Epithelial cell of prostate (primary cell): ENCODE data around the gene SELENOO.
"Not testable (repeated sequence)": the region's sequence is repeated elsewhere in the genome, so short reads cannot be mapped to it uniquely, and the experiment has no call there.

ENCODE experiments used
- DNase-seq: peaks from one replicate; pipeline ENCODE4 v3.0.0-alpha.2; 2011; ENCODE audit warnings: low read depth, low spot score
- H3K27ac ChIP-seq: fragments of 450-650 bp; 2 replicates; pipeline ENCODE4 v1.5.1; 2017; ENCODE audit warnings: mild to moderate bottlenecking

SELENOO gene

GRCh38 chr22:50197856-50198623 lies 2.8 kb upstream of the SELENOO start:
- no peak overlapping the region for H3K27ac ChIP-seq
- no peak for DNase-seq

DNA sequence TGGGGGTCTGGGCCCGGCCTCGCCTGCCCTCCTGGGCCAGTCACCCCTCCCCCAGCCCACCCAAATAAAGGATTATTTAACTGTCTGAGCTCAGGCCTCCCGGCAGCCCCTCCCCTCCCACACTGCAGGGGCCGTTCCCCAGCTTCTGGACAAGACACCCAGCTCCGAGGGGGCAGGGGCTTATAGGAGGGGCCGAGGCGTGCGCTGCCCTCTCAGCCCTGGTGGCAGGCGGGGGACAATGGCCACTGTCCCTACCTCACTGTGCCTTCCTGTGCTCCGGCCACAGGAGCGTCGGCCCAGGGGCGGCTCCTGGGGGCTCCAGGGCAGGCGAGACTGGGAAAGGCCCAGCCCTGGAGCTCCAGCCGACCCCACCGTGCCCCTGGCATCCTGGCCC lies 2.2 kb upstream of the SELENOO start:
- no peak for DNase-seq
- no peak overlapping the region for H3K27ac ChIP-seq

DNA sequence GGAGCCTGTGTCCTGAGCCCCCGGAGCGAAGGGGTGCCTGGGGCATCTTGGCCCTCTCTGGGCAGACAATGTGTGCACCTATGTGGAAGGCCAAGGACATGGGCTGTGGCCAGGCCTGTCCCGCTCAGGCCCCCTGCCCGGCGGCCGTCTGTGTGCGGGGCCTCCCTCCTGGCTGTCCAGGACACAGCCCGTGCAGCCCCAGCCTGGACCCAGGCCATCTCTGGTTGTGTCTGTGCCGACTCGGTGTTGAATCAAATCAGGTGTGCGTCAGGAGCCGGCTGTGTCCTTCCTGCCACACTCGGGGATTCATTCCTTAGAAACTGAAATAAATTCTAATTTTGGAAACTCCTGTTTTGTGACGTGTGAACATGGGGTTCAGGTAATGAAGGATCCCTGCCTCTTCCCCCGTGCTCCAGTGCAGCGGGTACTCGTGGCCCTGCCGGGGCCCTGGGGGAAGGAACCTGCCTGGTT lies 1.5 kb upstream of the SELENOO start:
- DNase-seq, result no peak
- no peak overlapping the region for H3K27ac ChIP-seq

DNA sequence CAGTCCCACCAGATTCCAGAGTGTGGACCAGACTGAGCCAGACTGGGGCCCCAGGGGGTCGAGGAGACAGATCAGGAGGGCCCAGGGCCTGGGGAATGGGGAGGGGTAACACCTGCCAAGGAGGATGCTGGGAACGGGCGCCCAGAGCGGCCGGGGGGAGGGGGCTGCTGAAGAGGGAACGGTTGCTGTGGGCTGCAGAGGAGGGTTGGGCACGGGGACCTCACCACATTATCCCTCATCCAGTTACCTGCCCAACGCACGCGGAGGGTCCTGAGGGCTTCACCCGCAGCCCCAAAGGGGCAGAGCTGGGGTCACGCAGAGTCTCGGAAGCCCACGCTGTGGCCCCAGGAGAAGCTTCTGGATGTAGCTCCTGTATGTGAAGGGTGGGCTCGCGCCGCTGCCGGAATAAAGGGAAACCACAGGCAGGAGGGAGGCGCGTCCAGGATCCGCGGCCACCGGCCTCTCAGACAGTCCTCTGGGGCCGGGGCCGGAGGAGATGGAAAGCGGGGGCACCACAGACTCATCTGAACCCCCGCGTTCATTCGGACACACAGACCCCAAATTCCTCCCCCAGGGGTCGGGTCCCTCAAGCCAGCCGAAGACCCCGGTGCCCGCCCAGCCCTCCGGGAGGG lies 866 bp upstream of the SELENOO start:
- no peak for DNase-seq

GRCh38 chr22:50201191-50202129 lies 649 bp downstream of the SELENOO start:
- DNase-seq, result no peak
- H3K27ac ChIP-seq, result peak overlapping the region; percentile 45

More for the DNA sequence above, 866 bp upstream of the SELENOO start:
- peak overlapping the region; percentile 45 for H3K27ac ChIP-seq

- H3K27ac ChIP-seq, result no peak overlapping the region
- no peak for DNase-seq
Observed at GRCh38 chr22:50202130-50202666, 1.4 kb downstream of the SELENOO start.

DNA sequence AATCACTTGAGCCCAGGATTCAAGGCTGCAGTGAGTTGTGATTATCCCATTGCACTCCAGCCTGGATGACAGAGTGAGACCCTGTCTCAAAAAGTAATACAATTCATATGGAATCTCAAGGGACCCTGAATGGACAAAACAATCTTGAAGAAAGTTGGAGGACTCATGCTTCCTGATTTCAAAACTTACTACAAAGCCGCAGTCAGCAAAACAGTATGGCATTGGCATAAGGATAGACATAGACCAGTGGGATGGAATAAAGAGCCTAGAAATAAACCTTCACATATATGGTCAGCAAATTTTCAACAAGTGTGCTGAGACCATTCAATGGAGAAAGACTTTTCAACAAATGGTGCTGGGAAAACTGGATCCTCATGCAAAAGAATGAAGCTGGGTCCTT lies 2.5 kb downstream of the SELENOO start:
- DNase-seq, result no peak
- H3K27ac ChIP-seq, result no peak overlapping the region

- DNase-seq, result no peak
- no peak overlapping the region for H3K27ac ChIP-seq
Observed at GRCh38 chr22:50204571-50204970, 3.8 kb downstream of the SELENOO start.

- not testable (repeated sequence) for DNase-seq, H3K27ac ChIP-seq
Observed at GRCh38 chr22:50204998-50205397, 4.2 kb downstream of the SELENOO start.

DNA sequence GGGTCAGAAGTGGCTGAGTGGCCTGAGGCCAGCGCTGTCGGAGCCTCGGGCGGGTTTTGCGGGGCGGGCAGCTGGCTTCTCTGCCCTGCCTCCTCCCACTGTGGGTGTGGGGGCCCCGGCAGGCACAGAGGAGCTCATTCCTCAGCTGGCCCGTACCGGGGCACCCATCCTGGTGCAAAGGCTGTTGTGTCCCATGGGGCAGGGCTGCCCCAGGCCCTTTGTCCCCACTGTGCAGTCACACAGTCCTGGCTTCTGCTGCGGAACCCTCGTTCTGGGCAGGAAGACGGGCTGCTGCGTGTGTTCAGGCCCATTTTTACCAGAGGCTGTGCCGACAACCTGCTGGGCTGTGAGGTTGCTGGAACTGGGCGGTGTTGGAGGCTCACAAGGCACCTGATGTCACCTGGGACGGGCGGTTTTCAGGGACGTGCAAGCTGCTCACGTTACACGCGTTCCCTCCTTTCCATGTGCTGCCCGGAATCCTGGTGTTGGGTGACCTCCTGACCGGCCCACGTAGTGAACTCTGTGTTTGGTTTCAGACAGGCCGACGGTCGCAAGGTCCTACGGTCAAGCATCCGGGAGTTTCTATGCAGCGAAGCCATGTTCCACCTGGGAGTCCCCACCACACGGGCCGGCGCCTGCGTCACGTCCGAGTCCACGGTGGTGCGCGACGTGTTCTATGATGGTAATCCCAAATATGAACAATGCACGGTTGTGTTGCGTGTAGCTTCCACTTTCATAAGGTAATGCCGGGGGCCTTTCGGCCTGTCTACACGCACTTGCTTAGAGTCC lies 5.2 kb downstream of the SELENOO start:
- H3K27ac ChIP-seq, result no peak overlapping the region
- no peak for DNase-seq

GRCh38 chr22:50206599-50206998 lies 5.8 kb downstream of the SELENOO start:
- DNase-seq, result no peak
- no peak overlapping the region for H3K27ac ChIP-seq

- no peak overlapping the region for H3K27ac ChIP-seq
- DNase-seq, result no peak
Observed at GRCh38 chr22:50207383-50208140, 6.8 kb downstream of the SELENOO start.

DNA sequence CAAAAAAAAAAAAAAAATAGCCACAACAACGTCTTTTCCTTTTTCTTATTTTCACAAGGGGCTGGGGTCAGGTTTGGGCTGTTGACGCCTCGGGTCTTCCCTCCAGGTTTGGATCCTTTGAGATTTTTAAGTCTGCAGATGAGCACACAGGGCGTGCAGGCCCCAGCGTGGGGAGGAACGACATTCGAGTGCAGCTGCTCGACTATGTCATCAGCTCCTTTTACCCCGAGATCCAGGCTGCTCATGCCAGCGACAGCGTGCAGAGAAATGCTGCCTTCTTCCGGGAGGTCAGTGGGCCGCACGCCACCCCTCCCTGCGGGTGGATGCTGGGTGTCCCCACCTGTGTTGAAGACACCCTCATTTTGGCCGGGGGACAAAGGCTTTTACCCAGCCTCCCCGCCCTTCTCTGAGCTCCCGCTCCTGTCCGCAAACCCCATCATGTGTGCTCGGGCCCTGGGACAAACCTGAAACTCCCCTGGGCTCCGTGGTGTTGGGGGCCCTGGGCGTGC lies 7.7 kb downstream of the SELENOO start:
- H3K27ac ChIP-seq, result no peak overlapping the region
- no peak for DNase-seq

DNA sequence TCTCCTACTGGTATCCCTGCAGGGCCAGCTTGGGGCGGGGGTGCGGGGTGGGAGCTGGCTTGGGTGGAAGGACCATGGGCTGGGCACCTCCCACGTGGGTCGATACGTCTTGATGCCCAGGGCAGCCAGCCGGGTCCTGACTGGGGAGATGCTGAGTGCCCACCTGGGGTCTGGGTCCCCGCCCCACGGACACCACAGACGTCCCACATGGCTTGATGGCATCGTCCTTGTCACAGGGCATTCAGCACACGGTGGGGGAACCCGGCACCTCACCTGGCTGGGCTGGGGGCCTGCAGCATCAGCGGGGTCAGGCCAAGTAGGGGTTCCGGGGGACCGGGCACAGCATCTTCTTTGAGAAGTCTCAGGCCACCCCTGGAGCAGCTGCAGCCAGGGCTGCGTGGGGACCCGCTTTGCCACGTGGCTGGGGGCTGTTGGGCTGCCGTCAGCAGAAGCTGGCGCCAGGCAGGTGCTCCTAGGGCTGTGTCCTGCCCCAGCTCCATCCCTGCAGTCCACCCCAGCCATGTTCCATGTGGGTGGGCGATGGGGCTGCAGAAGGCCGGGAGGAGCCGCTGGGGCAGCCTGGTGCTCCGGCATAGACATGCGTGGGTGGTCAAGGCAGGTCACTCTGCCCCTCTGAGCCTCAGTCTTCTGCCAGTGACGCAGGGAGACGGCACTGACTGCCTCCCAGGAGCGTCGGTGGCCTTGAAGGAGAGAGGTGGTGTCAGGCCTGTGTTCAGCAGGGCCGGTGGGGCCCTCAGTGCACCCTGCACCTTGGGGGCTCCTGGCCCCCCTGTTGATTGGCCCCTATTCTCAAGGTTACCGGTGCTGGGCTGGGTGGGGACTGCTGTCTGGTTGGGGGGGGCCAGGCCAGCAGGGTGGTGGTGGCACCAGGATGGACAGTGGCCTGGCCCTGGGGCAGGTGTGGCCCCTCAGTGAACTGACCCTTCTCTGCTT lies 8.4 kb downstream of the SELENOO start:
- H3K27ac ChIP-seq, result no peak overlapping the region
- DNase-seq, result no peak

DNA sequence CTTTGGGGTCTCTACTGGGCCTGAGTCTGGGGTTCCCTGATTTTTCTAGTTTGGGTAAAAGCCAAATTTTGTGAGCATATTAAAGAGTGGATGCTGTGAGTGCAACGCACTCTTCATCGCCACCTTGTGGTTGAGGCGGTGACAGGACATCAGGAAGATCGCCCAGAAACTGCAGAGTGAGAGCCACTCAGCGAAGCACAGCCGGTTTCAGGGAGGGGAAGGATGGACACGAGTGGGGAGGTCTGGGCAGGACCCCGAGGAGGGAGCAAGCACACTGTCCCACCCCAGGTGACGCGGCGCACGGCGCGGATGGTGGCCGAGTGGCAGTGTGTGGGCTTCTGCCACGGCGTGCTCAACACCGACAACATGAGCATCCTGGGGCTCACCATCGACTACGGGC lies 9.1 kb downstream of the SELENOO start:
- no peak overlapping the region for H3K27ac ChIP-seq
- no peak for DNase-seq

DNA sequence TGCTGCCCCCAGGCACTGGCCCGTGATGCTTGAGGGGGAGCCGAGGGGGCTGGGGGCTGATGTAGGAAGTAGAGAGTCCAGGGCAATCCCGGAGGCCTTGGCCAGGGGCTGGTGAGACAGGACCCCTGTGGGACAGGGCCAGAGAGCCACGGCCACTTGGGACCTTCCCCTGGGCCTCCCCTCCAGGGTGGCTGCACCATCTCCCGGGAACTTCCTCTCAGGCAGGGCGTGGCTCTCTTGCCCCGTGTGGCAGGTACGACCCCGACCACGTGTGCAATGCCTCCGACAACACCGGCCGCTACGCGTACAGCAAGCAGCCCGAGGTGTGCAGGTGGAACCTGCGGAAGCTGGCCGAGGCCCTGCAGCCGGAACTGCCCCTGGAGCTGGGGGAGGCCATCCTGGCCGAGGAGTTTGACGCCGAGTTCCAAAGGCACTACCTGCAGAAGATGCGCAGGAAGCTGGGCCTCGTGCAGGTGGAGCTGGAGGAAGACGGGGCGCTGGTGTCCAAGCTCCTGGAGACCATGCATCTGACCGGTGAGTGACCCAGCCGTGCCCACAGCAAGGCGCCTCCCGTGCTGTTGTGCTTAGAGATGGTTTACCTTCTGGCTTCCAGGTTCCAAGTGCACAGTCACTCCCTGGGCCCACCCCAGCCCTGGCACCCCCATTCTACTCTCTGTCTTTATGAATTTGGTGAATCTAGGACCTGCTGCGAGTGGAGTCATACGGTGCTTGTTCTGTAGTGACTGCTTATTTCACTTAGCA lies 9.7 kb downstream of the SELENOO start:
- DNase-seq, result no peak
- no peak overlapping the region for H3K27ac ChIP-seq

- no peak overlapping the region for H3K27ac ChIP-seq
- no peak for DNase-seq
Observed at GRCh38 chr22:50211147-50211546, 10.3 kb downstream of the SELENOO start.
